ENCODE data around the gene CTDSPL.
"Not testable (repeated sequence)": the region's sequence is repeated elsewhere in the genome, so short reads cannot be mapped to it uniquely, and the experiment has no call there.

The CTDSPL gene

DNA sequence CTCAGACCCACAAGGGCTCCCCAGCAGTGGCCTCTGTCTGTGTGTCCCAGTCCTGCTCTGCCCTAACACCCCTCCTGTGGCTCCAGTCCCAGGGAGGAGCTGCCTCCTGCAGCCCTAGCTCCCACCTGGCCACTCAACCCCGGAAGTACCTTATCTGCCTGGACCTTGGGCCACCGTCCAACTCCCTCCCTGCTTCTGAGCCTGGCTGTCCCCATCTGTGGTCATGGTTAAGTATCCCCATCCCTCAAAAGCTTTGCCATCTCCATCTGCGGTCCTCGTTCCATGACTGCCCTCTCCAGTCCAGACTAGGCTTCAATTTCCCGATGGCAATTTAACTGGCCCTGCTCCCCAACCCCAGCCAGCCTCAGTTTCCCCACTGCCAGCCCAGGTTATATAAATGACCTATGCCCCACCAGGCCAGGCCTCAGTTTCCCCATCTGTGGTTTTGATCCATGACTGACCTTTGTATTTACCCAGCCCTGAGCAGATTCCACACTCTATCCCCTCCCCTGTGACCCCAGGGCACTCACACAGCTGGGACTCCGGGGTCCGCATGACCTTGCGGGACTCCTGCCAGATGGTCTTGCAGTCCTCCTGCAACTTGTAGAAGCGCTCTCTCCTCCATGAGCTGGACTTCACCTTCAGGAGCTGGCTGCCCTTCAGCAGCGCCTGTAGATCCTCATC, 158.1 kb downstream of the CTDSPL start:
- no peak for DNase-seq (ENCODE audit: low spot score)

- no peak for DNase-seq (ENCODE audit: low spot score)
Measured at GRCh38 chr3:38020342-38020726, 158.7 kb downstream of the CTDSPL start.

DNA sequence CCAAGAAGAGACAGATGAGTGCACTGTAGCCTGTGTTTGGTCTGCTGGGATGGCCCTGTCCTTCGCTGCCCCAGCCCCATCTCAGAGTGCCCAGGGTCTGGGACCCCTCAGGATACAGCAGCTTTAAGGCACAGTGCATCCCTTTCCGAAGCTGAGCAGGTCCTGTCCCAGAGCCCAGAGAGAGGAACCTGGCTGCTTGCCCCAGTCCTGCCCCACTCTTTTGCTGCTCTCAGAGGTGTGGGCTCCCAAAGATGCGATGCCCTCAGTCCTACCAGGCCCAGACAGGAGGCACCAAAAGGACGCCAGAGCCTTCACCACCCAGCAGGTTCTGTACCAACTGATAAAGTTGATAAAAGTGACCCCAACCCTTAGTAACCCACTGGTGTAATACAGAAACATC, 159.5 kb downstream of the CTDSPL start:
- DNase-seq (ENCODE audit: low spot score), result no peak

GRCh38 chr3:38022301-38022700, 160.6 kb downstream of the CTDSPL start:
- no peak for DNase-seq (ENCODE audit: low spot score)

DNA sequence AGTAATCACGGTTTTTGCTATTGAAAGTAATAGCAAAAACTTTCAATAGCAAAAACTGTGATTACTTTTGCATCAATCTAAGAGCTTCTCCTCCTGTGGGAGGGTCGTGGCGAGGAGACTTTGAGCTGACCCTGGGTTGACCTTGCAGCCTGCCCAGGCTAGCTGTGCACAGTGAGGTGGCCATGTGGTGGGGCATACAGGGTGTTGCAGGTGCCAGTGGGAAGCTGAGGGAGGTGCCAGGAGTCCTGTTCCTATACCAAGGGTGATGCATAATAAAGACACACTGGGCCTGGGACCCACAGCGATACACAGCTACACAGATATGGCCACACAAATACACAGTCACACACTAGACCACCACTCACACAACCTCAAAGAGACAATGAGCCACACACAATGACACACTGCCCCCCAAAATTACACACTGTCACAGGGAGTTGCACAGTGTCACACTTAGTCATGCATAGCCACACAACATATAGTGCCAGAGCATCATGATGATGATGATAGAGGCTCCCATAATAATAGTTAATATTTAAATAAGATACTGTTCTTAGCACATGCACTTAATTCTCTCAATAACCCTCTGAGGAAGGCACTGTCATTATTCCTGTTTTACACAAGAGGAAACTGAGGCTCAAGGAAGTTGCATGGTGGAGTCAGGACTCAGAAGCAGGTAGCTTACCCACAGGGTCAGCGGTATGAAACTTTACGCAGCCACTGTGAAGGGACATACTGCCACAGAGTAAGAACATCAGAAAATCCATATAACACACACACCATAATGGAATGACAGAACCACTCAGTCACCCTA, 161.4 kb downstream of the CTDSPL start:
- no peak for DNase-seq (ENCODE audit: low spot score)

DNA sequence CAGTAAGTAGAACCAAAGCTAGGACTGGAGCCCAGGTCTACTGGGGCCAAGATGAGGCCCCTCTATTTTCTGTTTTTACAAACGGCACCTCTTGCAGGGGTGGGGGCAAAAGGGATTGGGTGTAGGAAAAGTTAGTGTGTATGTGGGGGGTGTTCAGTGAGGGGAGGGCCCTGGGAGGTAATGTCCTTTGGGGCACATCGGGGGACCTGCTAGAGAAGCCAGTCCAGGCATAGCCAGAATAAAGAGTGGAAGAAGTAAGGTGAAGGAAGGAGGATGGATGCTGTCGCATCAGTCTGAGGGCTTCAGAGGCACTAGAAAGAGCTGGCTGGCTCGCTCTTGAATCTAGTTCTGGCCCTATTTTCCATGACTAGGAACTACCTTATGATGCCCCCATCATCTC, 165.2 kb downstream of the CTDSPL start:
- no peak for DNase-seq (ENCODE audit: low spot score)

GRCh38 chr3:38027466-38028465, 166.1 kb downstream of the CTDSPL start:
- no peak for DNase-seq (ENCODE audit: low spot score)

DNA sequence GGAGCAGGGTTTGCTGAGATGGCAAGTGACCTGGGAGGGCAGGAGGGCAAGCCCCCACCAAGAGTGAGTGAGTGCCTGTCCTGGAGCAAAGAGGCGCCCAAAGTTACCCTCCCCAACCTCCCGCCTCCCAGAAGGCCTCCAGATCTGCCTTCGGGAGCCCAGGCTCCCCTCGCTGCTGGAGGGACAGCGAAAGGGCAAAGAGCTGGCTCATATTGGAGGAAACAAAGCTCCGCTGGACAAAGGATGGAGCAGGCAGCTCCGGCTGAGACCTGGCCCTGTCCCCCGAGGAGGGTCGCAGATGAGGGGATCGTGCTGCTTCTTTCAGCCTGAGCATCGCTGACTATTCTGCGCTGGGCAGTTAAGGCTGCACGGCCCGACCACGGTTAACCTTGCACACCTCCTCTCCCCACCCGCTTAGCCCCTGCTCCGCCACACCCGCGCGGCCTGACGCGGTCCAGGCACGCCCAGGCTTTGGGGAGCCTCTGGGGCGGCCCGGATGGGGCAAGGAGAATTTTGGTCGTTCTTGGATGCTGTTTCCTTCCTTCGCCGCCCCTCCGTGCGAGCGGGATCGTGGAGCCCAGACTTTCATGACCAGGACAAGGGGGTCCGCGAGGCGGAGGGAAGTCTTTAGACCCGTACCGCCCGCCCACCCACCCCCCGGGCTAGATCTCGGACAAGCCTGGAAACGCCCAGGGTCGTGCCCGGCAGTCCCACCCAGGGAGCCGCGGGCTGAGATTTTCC, 167.1 kb downstream of the CTDSPL start:
- peak; percentile 61 for DNase-seq (ENCODE audit: low spot score)

GRCh38 chr3:38029400-38030125, 167.9 kb downstream of the CTDSPL start, which contains the start of gene PLCD1:
Gene PLCD1, minus strand, starts transcription at chr3:38029642. Its CDS starts 103 bp downstream, at chr3:38029539.
- peak; percentile 93 for DNase-seq (ENCODE audit: low spot score)

DNA sequence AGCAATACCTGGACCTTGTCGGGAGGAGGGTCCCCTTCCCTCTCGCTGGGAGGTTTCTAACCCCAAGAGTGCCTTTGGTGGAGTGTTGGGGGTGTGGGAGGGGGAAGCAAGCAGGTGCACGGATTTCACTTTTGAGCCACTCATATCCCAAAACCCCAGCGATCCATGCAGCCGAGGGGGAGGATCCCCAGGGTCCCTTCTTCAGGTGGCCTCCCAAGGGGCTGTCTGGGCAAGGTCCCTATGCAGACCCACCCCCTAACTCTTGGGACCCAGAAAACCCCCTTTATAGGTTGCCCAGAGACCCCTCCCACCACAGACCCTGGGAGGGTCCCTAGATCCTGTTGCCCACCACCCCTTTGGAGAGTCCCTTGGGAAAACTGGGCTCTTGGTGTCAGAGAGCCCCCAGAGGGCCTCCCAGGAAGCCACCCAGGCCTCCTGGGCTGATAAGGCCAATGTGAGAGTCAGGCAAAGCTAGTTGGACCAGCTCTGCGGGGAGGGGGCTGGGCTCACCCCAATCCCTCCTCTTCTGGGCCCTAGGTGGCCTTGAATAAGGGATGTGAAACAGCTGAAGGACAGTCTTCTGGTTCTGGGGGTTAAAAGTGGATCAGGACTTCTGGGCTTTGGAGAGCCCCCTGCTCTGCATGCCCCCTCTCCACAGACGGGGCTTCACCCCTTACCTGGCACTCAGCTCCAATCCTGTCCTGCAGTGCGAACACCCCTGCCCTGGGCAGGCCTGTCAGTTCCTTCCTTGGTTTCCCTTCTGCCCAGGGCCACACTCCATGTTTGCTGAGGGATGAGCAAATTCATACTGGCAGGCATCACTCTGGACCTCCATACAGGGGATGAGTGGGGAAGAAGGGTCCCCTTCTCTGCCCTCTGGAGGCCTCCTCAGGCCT, 168.7 kb downstream of the CTDSPL start:
- DNase-seq (ENCODE audit: low spot score), result no peak

DNA sequence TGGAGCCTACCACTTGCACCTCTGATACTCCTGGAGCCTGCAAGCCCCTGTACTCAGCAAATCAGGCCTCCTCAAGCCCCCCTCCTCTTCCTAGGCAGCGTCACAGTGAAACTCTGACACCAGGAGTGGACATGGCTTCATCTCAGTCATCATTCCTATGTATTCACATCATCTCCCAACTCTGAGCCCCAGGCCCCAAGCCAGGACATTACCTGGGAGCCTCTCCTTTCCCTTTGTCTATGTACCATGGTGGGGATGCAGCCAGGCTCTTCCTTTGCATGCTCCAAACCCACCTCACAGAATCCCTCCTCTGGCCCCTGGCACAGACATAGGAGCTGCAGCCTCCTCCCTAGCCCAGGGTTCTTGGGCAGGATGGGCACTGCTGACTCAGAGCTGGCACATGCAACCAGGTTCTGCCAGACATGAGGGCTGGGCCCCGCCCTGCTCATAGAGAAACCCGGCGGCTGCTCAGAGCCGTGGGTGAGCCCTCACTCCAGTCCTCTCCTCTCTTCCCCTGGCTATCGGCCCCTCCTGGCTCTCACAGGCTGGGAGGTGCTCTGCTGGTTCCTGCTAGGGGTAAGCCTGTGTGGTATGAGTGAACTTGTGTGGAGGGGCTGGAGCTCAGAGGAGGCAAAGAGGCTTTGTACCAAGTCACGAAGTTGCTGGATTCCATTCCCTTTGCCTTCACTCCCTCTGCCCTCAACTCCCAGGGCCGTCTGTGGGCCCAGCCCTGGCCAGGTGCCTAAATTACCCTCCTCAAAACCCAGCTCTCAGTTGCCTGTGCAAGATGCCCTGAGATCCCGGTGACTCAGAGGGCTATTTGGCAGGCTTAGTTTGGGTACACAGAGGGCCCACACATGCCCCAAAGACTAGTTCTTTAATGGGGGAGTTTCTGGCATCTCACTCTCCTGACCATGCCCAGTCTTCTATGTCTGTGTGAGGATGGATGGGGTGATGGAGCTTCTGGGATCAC, 169.6 kb downstream of the CTDSPL start:
- DNase-seq (ENCODE audit: low spot score), result peak; percentile 59

DNA sequence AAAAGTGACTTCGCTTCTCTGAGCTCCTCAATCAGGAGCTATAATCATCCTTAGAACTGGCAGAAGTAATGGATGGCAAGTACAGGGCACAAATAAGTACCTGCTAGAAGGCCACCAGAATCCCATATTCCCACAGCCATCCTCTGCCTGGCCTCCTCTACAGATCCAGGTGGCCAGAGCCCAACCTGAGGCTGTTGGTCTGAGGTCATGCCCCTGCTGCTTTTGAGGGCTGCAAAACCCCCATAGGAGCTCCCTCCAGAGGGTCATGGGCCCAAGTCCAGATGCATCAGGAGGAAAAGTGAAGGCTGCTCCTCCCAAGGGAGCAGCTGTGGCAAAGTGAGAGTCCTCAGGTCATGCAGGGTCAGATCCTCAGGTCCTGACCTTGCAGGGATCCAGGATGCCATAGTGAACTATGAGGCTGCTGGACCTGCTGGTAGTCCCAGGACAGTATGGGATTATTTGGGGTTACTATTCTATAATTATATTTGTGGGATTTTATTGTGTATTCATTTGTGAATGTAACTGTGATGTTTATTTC, 170.7 kb downstream of the CTDSPL start:
- DNase-seq (ENCODE audit: low spot score), result no peak

GRCh38 chr3:38033586-38033985, 171.9 kb downstream of the CTDSPL start:
- DNase-seq (ENCODE audit: low spot score), result not testable (repeated sequence)
